Endometrium (tissue), 2 donors: ENCODE results near the gene DCDC2C.
"Not testable (repeated sequence)": the region's sequence is repeated elsewhere in the genome, so short reads cannot be mapped to it uniquely, and the experiment has no call there.

ENCODE experiments used
- FAIRE-seq: peaks from 2 replicates; lab custom pipeline; 2012; peaks lifted over from hg19 to GRCh38; lab: Jason Lieb, UNC
- donor health status: control.
- donor health status: control.

The DCDC2C gene

GRCh38 chr2:3771576-3771975 is 68.2 kb downstream of the DCDC2C start:
- no peak for FAIRE-seq

GRCh38 chr2:3774336-3774735 is 71.0 kb downstream of the DCDC2C start:
- FAIRE-seq: no peak

- no peak for FAIRE-seq
Measured at GRCh38 chr2:3776311-3776710, 72.9 kb downstream of the DCDC2C start.

GRCh38 chr2:3777966-3778365 is 74.6 kb downstream of the DCDC2C start:
- no peak for FAIRE-seq

- no peak for FAIRE-seq
Measured at GRCh38 chr2:3778851-3779495, 75.6 kb downstream of the DCDC2C start.

GRCh38 chr2:3779496-3780049 is 76.2 kb downstream of the DCDC2C start:
- FAIRE-seq: no peak

GRCh38 chr2:3780477-3781402 is 77.4 kb downstream of the DCDC2C start:
- no peak for FAIRE-seq

GRCh38 chr2:3784731-3785130 is 81.4 kb downstream of the DCDC2C start:
- no peak for FAIRE-seq

GRCh38 chr2:3785220-3785889 is 82.0 kb downstream of the DCDC2C start:
- FAIRE-seq: no peak

GRCh38 chr2:3785890-3786273 is 82.5 kb downstream of the DCDC2C start:
- FAIRE-seq: no peak

GRCh38 chr2:3787768-3788167 is 84.4 kb downstream of the DCDC2C start:
- FAIRE-seq: no peak

- FAIRE-seq: no peak
Measured at GRCh38 chr2:3789256-3789655, 85.9 kb downstream of the DCDC2C start.

GRCh38 chr2:3793249-3793648 is 89.9 kb downstream of the DCDC2C start:
- no peak for FAIRE-seq

- no peak for FAIRE-seq
Measured at GRCh38 chr2:3801506-3801905, 98.1 kb downstream of the DCDC2C start.

- FAIRE-seq: no peak
Measured at GRCh38 chr2:3805201-3805939, 102.0 kb downstream of the DCDC2C start.

GRCh38 chr2:3806168-3806567 is 102.8 kb downstream of the DCDC2C start:
- FAIRE-seq: no peak

- no peak for FAIRE-seq
Measured at GRCh38 chr2:3806730-3807129, 103.4 kb downstream of the DCDC2C start.

- no peak for FAIRE-seq
Measured at GRCh38 chr2:3807853-3808252, 104.5 kb downstream of the DCDC2C start.

GRCh38 chr2:3814706-3815245 is 111.4 kb downstream of the DCDC2C start:
- FAIRE-seq: no peak

- not testable (repeated sequence) for FAIRE-seq
Measured at GRCh38 chr2:3817144-3817543, 113.8 kb downstream of the DCDC2C start.

- no peak for FAIRE-seq
Measured at GRCh38 chr2:3823748-3824147, 120.4 kb downstream of the DCDC2C start.
